Measurements from ENCODE around the gene AK5. TPM values are rescaled to one million over a fixed set of nuclear protein-coding genes. Genes with fewer than 3 reads are reported as not detected.

Gene AK5
- total and polyA plus RNA-seq, 2 of the 4 experiments (the other 2 are of a cell fraction): 22.5 to 25.8 TPM

GRCh38 chr1:77540501-77541161, 258.8 kb downstream of the AK5 start:
- H4K5ac ChIP-seq (ENCODE audit: low read depth, low read length): peak overlapping the region; percentile 45; the same call in 1 of the 2 replicates
- no peak overlapping the region for H3K4me3 ChIP-seq (ENCODE audit: insufficient read depth, low read depth, low read length)
- peaks cover 4 to 35% of the 10 kb centered on the region in 2 experiments; a peak in 2 of 4 replicates for H3K79me1 ChIP-seq (ENCODE audit: low read depth in 1 of 2, low read length in 2 of 2)
- no CpG with 5 or more reads among the region's 6 CpGs for WGBS, 2 experiments (ENCODE audit: extremely low coverage in 2 of 2, insufficient read length in 1 of 2)
- peak overlapping the region; percentile 65; the same call in 1 of the 2 replicates for H3K56ac ChIP-seq (ENCODE audit: extremely low read depth, insufficient read depth, low read length)
- peak overlapping the region; percentile 93 for H2BK20ac ChIP-seq (ENCODE audit: low read depth, low read length)
- H3K9me3 ChIP-seq (ENCODE audit: control insufficient read depth, insufficient read depth, low read length): no peaks in the 10 kb centered on the region
- H3K18ac ChIP-seq (ENCODE audit: low read depth, low read length): peak overlapping the region; percentile 76
- peak overlapping the region; percentile 77 for H3K23ac ChIP-seq (ENCODE audit: low read depth, low read length)
- H2BK120ac ChIP-seq (ENCODE audit: low read depth, low read length): peak overlapping the region; percentile 97
- ChIA-PET CTCF (no interaction called here), POLR2A (ENCODE audit: unreplicated experiment) (no interaction called here)
- H2AFZ ChIP-seq (replicated peaks; ENCODE audit: low read length, poor library complexity): no peak overlapping the region
- peak overlapping the region; percentile 69 for H3K14ac ChIP-seq (replicated peaks; ENCODE audit: low read depth, low read length)
- H4K20me1 ChIP-seq (ENCODE audit: insufficient read depth, low read length): no peaks in the 10 kb centered on the region
- no peak overlapping the region for H3K4me2 ChIP-seq (ENCODE audit: low read depth, low read length)
- peak overlapping the region; percentile 64 to 93; a peak in 3 of 4 replicates for H4K8ac ChIP-seq (ENCODE audit: low read depth in 2 of 2, low read length in 2 of 2)
- peak overlapping the region; percentile 79 for H2AK9ac ChIP-seq (replicated peaks; ENCODE audit: low read depth, low read length, poor library complexity)
- H3K4me1 ChIP-seq (ENCODE audit: control insufficient read depth, insufficient read depth, low read length): peaks cover 25% of the 10 kb centered on the region
- H2BK5ac ChIP-seq (ENCODE audit: low read depth, low read length, poor library complexity, severe bottlenecking): peak overlapping the region; percentile 96
- intact Hi-C loops (cut with micrococcal nuclease): no loop called here
- peak overlapping the region; percentile 96 for H4K91ac ChIP-seq (ENCODE audit: insufficient read depth, low read depth, low read length)
- peak overlapping the region; percentile 75; the same call in 2 of the 3 replicates for H2BK15ac ChIP-seq (ENCODE audit: low read depth, low read length)
- no peaks in the 10 kb centered on the region for H3K27me3 ChIP-seq (ENCODE audit: control insufficient read depth, insufficient read depth, low read length)
- BruUV-seq (replicated peaks): no TSS peak
- TF ChIP-seq CEBPB (IDR thresholded peaks at IDR 0.05; ENCODE audit: low read depth, low read length) (peak; percentile 27; the same call in 1 of the 2 replicates), RCOR1 (IDR thresholded peaks at IDR 0.05; ENCODE audit: insufficient replicate concordance, low read length) (no peak), RFX5 (IDR thresholded peaks at IDR 0.05; ENCODE audit: low read depth, low read length) (no peak), NFE2L2 (IDR thresholded peaks at IDR 0.05; ENCODE audit: low read depth, low read length) (no peak), MAFK (IDR thresholded peaks at IDR 0.05; ENCODE audit: low read depth, low read length) (no peak), POLR2A (IDR thresholded peaks at IDR 0.05; ENCODE audit: low read depth, low read length) (no peak), RAD21 (IDR thresholded peaks at IDR 0.05; ENCODE audit: low read length) (no peak)
- peak overlapping the region; percentile 96 for H3K4ac ChIP-seq (ENCODE audit: low read depth, low read length)
- ATAC-seq (ENCODE audit: low read depth) (no peak), DNase-seq (peak; percentile 51)
- dilution Hi-C loops (cut with HindIII; ENCODE audit: low sequenced_read_pairs, unreplicated experiment): no loop called here
- no peak overlapping the region for H3K9ac ChIP-seq (ENCODE audit: low read depth, low read length)
- peak overlapping the region; percentile 45; the same call in 1 of the 2 replicates for H2AK5ac ChIP-seq (ENCODE audit: low read depth, low read length)
- in situ Hi-C loops (cut with MboI; ENCODE audit: low sequenced_read_pairs): no loop called here
- H3K36me3 ChIP-seq (ENCODE audit: control insufficient read depth, insufficient read depth, low read length): no peaks in the 10 kb centered on the region
- H3K9me1 ChIP-seq (ENCODE audit: insufficient read depth, low read length): peaks cover 19% of the 10 kb centered on the region
- H3K27ac ChIP-seq (ENCODE audit: insufficient read depth, low read length): peak overlapping the region; percentile 76; the same call in 1 of the 2 replicates
